Peyer's patch (tissue), 4 donors: ENCODE results near the gene SPATA2.

Experiments
- CTCF ChIP-seq, 6 experiments: fragments of 450-650 bp in 4 of 6; fragments of 200-600 bp in 2 of 6; sonication (generic) in 1 of 6; IDR thresholded peaks; one replicate each; pipeline ENCODE4 v1.5.1; 2017 to 2019; ENCODE audit warnings: antibody characterized with exemption in 6 of 6, mild to moderate bottlenecking in 3 of 6, moderate library complexity in 1 of 6
- POLR2A ChIP-seq, 2 donors: fragments of 450-650 bp; IDR thresholded peaks; one replicate each; pipeline ENCODE4 v1.5.1; 2017; ENCODE audit warnings: antibody characterized with exemption in 2 of 2, mild to moderate bottlenecking in 2 of 2, moderate library complexity in 2 of 2

- TF ChIP-seq CTCF (IDR thresholded peaks at IDR 0.05) (no peak), POLR2A (IDR thresholded peaks at IDR 0.05) (no peak)
These were observed 35.8 kb upstream of the SPATA2 start for GRCh38 chr20:49951151-49951550.
